NCI-H510A (cell line): ENCODE data around the gene SLC35F4.
"Not testable (repeated sequence)": the region's sequence is repeated elsewhere in the genome, so short reads cannot be mapped to it uniquely, and the experiment has no call there.

ENCODE experiments used
- DNase-seq: peaks from one replicate; lab custom pipeline; 2025; lab: John Stamatoyannopoulos, UW

Gene SLC35F4

GRCh38 chr14:57725399-57726077 is 140.4 kb downstream of the SLC35F4 start:
- DNase-seq: no peak

- not testable (repeated sequence) for DNase-seq
Observed at GRCh38 chr14:57722141-57722540, 143.8 kb downstream of the SLC35F4 start.

- no peak for DNase-seq
Observed at GRCh38 chr14:57714487-57714931, 151.4 kb downstream of the SLC35F4 start.

- no peak for DNase-seq
Observed at GRCh38 chr14:57712698-57713097, 153.2 kb downstream of the SLC35F4 start.

GRCh38 chr14:57712102-57712501 is 153.8 kb downstream of the SLC35F4 start:
- no peak for DNase-seq

GRCh38 chr14:57709909-57710308 is 156.0 kb downstream of the SLC35F4 start:
- DNase-seq: no peak

GRCh38 chr14:57709086-57709485 is 156.8 kb downstream of the SLC35F4 start:
- not testable (repeated sequence) for DNase-seq

- DNase-seq: no peak
Observed at GRCh38 chr14:57707219-57707618, 158.7 kb downstream of the SLC35F4 start.

- no peak for DNase-seq
Observed at GRCh38 chr14:57704763-57705162, 161.1 kb downstream of the SLC35F4 start.

GRCh38 chr14:57699947-57700346 is 165.9 kb downstream of the SLC35F4 start:
- DNase-seq: no peak

GRCh38 chr14:57692671-57693070 is 173.2 kb downstream of the SLC35F4 start:
- DNase-seq: no peak

GRCh38 chr14:57687416-57687815 is 178.5 kb downstream of the SLC35F4 start:
- DNase-seq: no peak

GRCh38 chr14:57686304-57686703 is 179.6 kb downstream of the SLC35F4 start:
- no peak for DNase-seq

- no peak for DNase-seq
Observed at GRCh38 chr14:57671021-57671420, 194.9 kb downstream of the SLC35F4 start.

GRCh38 chr14:57660208-57660607 is 205.7 kb downstream of the SLC35F4 start:
- no peak for DNase-seq

- no peak for DNase-seq
Observed at GRCh38 chr14:57659052-57659451, 206.8 kb downstream of the SLC35F4 start.

- DNase-seq: no peak
Observed at GRCh38 chr14:57657487-57657886, 208.4 kb downstream of the SLC35F4 start.

- DNase-seq: no peak
Observed at GRCh38 chr14:57656853-57657252, 209.0 kb downstream of the SLC35F4 start.

- DNase-seq: no peak
Observed at GRCh38 chr14:57652769-57653168, 213.1 kb downstream of the SLC35F4 start.

- DNase-seq: no peak
Observed at GRCh38 chr14:57641776-57642175, 224.1 kb downstream of the SLC35F4 start.

GRCh38 chr14:57640036-57640435 is 225.9 kb downstream of the SLC35F4 start:
- no peak for DNase-seq

- DNase-seq: no peak
Observed at GRCh38 chr14:57637901-57638300, 228.0 kb downstream of the SLC35F4 start.

GRCh38 chr14:57634335-57634734 is 231.6 kb downstream of the SLC35F4 start:
- no peak for DNase-seq

GRCh38 chr14:57632649-57633048 is 233.2 kb downstream of the SLC35F4 start:
- DNase-seq: no peak
